Measurements from ENCODE around the gene ANAPC16.
"Not testable (repeated sequence)": the region's sequence is repeated elsewhere in the genome, so short reads cannot be mapped to it uniquely, and the experiment has no call there.

ANAPC16 gene

GRCh38 chr10:72274730-72275350 is 59.0 kb downstream of the ANAPC16 start:
- H3K27ac ChIP-seq (ENCODE audit: low read depth, low read length): no peak overlapping the region; the same call in 1 of the 2 replicates
- no peaks in the 10 kb centered on the region for H3K9me3 ChIP-seq (ENCODE audit: control insufficient read depth, insufficient read depth, low read depth, low read length)
- peak overlapping the region; percentile 83 for H3K4me3 ChIP-seq (ENCODE audit: low read depth, low read length)
- H3K4me1 ChIP-seq (ENCODE audit: control insufficient read depth, insufficient read depth, low read length): peaks cover 42% of the 10 kb centered on the region
- H3K27me3 ChIP-seq (ENCODE audit: control insufficient read depth, insufficient read depth, low read length): no peaks in the 10 kb centered on the region
- H3K9ac ChIP-seq (ENCODE audit: low read length): peak overlapping the region; percentile 88
- peaks cover 17% of the 10 kb centered on the region for H3K36me3 ChIP-seq (ENCODE audit: control insufficient read depth, insufficient read depth, low read length)

- peaks cover 17% of the 10 kb centered on the region for H3K36me3 ChIP-seq (ENCODE audit: control insufficient read depth, insufficient read depth, low read length)
- no peaks in the 10 kb centered on the region for H3K9me3 ChIP-seq (ENCODE audit: control insufficient read depth, insufficient read depth, low read depth, low read length)
- peak overlapping the region; percentile 88 for H3K9ac ChIP-seq (ENCODE audit: low read length)
- H3K4me3 ChIP-seq (ENCODE audit: low read depth, low read length): peak overlapping the region; percentile 83
- H3K27ac ChIP-seq (ENCODE audit: low read depth, low read length): no peak overlapping the region
- no peaks in the 10 kb centered on the region for H3K27me3 ChIP-seq (ENCODE audit: control insufficient read depth, insufficient read depth, low read length)
- H3K4me1 ChIP-seq (ENCODE audit: control insufficient read depth, insufficient read depth, low read length): peaks cover 41% of the 10 kb centered on the region
These were observed 59.7 kb downstream of the ANAPC16 start for GRCh38 chr10:72275351-72276012.

GRCh38 chr10:72276013-72276387 is 60.2 kb downstream of the ANAPC16 start:
- Histone ChIP-seq H3K36me3 (ENCODE audit: control insufficient read depth, insufficient read depth, low read length) (peaks cover 17% of the 10 kb centered on the region), H3K27ac (ENCODE audit: low read depth, low read length) (no peak overlapping the region), H3K9me3 (ENCODE audit: control insufficient read depth, insufficient read depth, low read depth, low read length) (no peaks in the 10 kb centered on the region), H3K27me3 (ENCODE audit: control insufficient read depth, insufficient read depth, low read length) (no peaks in the 10 kb centered on the region), H3K9ac (ENCODE audit: low read length) (no peak overlapping the region), H3K4me3 (ENCODE audit: low read depth, low read length) (peak overlapping the region; percentile 83), H3K4me1 (ENCODE audit: control insufficient read depth, insufficient read depth, low read length) (peaks cover 36% of the 10 kb centered on the region)

GRCh38 chr10:72276421-72277339 is 60.9 kb downstream of the ANAPC16 start:
- Histone ChIP-seq H3K9ac (ENCODE audit: low read length) (no peak overlapping the region), H3K36me3 (ENCODE audit: control insufficient read depth, insufficient read depth, low read length) (peaks cover 17% of the 10 kb centered on the region), H3K4me3 (ENCODE audit: low read depth, low read length) (0 out of 2 replicates have a peak overlapping the region, but pooled peaks have one; percentile 10), H3K27me3 (ENCODE audit: control insufficient read depth, insufficient read depth, low read length) (no peaks in the 10 kb centered on the region), H3K4me1 (ENCODE audit: control insufficient read depth, insufficient read depth, low read length) (peaks cover 35% of the 10 kb centered on the region), H3K27ac (ENCODE audit: low read depth, low read length) (no peak overlapping the region), H3K9me3 (ENCODE audit: control insufficient read depth, insufficient read depth, low read depth, low read length) (no peaks in the 10 kb centered on the region)

GRCh38 chr10:72277340-72277995 is 61.7 kb downstream of the ANAPC16 start:
- Histone ChIP-seq H3K27me3 (ENCODE audit: control insufficient read depth, insufficient read depth, low read length) (no peaks in the 10 kb centered on the region), H3K9me3 (ENCODE audit: control insufficient read depth, insufficient read depth, low read depth, low read length) (no peaks in the 10 kb centered on the region), H3K4me3 (ENCODE audit: low read depth, low read length) (no peak overlapping the region), H3K36me3 (ENCODE audit: control insufficient read depth, insufficient read depth, low read length) (peaks cover 17% of the 10 kb centered on the region), H3K4me1 (ENCODE audit: control insufficient read depth, insufficient read depth, low read length) (peaks cover 29% of the 10 kb centered on the region), H3K9ac (ENCODE audit: low read length) (no peak overlapping the region), H3K27ac (ENCODE audit: low read depth, low read length) (no peak overlapping the region)

- Histone ChIP-seq H3K9ac (ENCODE audit: low read length) (no peak overlapping the region), H3K27ac (ENCODE audit: low read depth, low read length) (no peak overlapping the region), H3K4me1 (ENCODE audit: control insufficient read depth, insufficient read depth, low read length) (peaks cover 26% of the 10 kb centered on the region), H3K27me3 (ENCODE audit: control insufficient read depth, insufficient read depth, low read length) (no peaks in the 10 kb centered on the region), H3K4me3 (ENCODE audit: low read depth, low read length) (no peak overlapping the region), H3K9me3 (ENCODE audit: control insufficient read depth, insufficient read depth, low read depth, low read length) (no peaks in the 10 kb centered on the region), H3K36me3 (ENCODE audit: control insufficient read depth, insufficient read depth, low read length) (peaks cover 17% of the 10 kb centered on the region)
These were observed 62.3 kb downstream of the ANAPC16 start for GRCh38 chr10:72277996-72278667.

GRCh38 chr10:72278668-72279393 is 63.0 kb downstream of the ANAPC16 start:
- no peak overlapping the region for H3K27ac ChIP-seq (ENCODE audit: low read depth, low read length)
- peaks cover 17% of the 10 kb centered on the region for H3K36me3 ChIP-seq (ENCODE audit: control insufficient read depth, insufficient read depth, low read length)
- no peak overlapping the region for H3K4me3 ChIP-seq (ENCODE audit: low read depth, low read length)
- H3K27me3 ChIP-seq (ENCODE audit: control insufficient read depth, insufficient read depth, low read length): no peaks in the 10 kb centered on the region
- H3K9me3 ChIP-seq (ENCODE audit: control insufficient read depth, insufficient read depth, low read depth, low read length): no peaks in the 10 kb centered on the region
- H3K9ac ChIP-seq (ENCODE audit: low read length): no peak overlapping the region
- H3K4me1 ChIP-seq (ENCODE audit: control insufficient read depth, insufficient read depth, low read length): peaks cover 26% of the 10 kb centered on the region

GRCh38 chr10:72279587-72279986 is 63.8 kb downstream of the ANAPC16 start:
- H3K27ac ChIP-seq (ENCODE audit: low read depth, low read length); H3K4me3 ChIP-seq (ENCODE audit: low read depth, low read length); H3K9me3 ChIP-seq (ENCODE audit: control insufficient read depth, insufficient read depth, low read depth, low read length); H3K9ac ChIP-seq (ENCODE audit: low read length); H3K27me3 ChIP-seq (ENCODE audit: control insufficient read depth, insufficient read depth, low read length): not testable (repeated sequence)
- Histone ChIP-seq H3K4me1 (ENCODE audit: control insufficient read depth, insufficient read depth, low read length) (peaks cover 25% of the 10 kb centered on the region), H3K36me3 (ENCODE audit: control insufficient read depth, insufficient read depth, low read length) (peaks cover 15% of the 10 kb centered on the region)

GRCh38 chr10:72283131-72283530 is 67.3 kb downstream of the ANAPC16 start:
- H3K9me3 ChIP-seq (ENCODE audit: control insufficient read depth, insufficient read depth, low read depth, low read length): no peaks in the 10 kb centered on the region
- H3K27ac ChIP-seq (ENCODE audit: low read depth, low read length): no peak overlapping the region
- H3K4me3 ChIP-seq (ENCODE audit: low read depth, low read length): no peak overlapping the region
- peaks cover 8% of the 10 kb centered on the region; the same call in 1 of the 2 replicates for H3K4me1 ChIP-seq (ENCODE audit: control insufficient read depth, insufficient read depth, low read length)
- no peaks in the 10 kb centered on the region for H3K27me3 ChIP-seq (ENCODE audit: control insufficient read depth, insufficient read depth, low read length)
- H3K9ac ChIP-seq (ENCODE audit: low read length): no peak overlapping the region
- no peaks in the 10 kb centered on the region for H3K36me3 ChIP-seq (ENCODE audit: control insufficient read depth, insufficient read depth, low read length)
